T-helper 9 cell (primary cell): Measurements from ENCODE around the gene GIT2.

Experiments used
- DNase-seq: peaks from one replicate; pipeline ENCODE4 v3.0.0-alpha.2; 2020

GIT2 gene

DNA sequence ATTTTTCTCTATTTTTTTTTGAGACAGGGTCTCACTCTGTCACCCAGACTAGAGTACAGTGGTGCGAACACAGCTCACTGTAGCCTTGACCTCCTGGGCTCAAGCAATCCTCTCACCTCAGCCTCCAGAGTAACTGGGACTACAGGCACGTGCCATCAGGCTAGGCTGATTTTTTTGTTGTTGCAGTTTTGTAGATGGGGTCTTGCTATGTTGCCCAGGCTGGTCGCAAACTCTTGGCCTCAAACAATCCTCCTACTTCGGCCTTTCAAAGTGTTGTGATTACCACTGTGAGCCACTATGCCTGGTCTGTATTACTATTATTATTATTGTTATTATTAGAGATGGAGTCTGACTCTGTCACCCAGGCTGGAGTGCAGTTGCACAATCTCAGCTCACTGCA is 23.3 kb downstream of the GIT2 start:
- DNase-seq = no peak

- no peak for DNase-seq
Observed at GRCh38 chr12:109968801-109969200, 27.4 kb downstream of the GIT2 start.

- DNase-seq = no peak
Observed at GRCh38 chr12:109968032-109968420, 28.1 kb downstream of the GIT2 start.

GRCh38 chr12:109967383-109968031 is 28.7 kb downstream of the GIT2 start:
- no peak for DNase-seq

DNA sequence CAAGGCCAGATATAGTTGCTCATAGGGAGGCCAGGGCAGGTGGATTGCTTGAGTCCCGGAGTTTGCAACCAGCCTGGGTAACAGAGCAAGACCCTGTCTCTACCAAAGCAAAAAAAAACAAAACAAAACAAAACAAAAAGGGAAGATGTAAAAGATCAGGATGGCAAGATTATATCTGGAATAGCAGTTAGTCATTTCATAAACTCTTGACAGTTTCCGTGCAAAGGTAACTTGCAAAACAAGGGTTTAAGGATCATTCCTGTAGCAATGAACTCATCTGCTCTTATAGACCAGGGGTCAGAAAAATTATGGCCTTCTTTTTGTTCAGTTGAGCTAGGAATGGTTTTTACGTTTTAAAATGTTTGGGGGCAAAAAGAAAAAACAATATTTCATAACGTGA is 29.6 kb downstream of the GIT2 start:
- no peak for DNase-seq

GRCh38 chr12:109963743-109964429 is 32.3 kb downstream of the GIT2 start:
- DNase-seq = no peak

- no peak for DNase-seq
Observed at GRCh38 chr12:109963330-109963729, 32.8 kb downstream of the GIT2 start.

- DNase-seq = no peak
Observed at GRCh38 chr12:109962398-109962797, 33.8 kb downstream of the GIT2 start.

DNA sequence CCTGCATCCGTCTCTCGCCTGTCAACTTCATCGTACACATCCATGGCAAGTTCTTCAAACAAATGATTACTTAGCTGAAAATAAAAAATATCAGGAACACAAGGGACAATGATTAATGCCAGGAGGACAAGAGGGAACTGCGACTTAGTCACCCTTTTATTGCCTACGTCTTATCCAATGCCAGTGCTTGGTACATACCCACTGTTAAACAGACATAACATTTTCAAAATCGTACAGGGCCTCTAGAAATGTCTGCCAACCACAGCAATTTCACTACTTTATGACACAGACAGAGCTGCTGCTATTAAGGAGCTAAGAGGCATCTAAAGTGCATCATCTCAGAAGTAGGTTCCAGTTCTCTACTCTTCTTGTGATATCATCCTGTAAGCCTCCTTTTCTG is 34.6 kb downstream of the GIT2 start:
- DNase-seq = no peak

GRCh38 chr12:109961201-109961600 is 35.0 kb downstream of the GIT2 start:
- DNase-seq = no peak

DNA sequence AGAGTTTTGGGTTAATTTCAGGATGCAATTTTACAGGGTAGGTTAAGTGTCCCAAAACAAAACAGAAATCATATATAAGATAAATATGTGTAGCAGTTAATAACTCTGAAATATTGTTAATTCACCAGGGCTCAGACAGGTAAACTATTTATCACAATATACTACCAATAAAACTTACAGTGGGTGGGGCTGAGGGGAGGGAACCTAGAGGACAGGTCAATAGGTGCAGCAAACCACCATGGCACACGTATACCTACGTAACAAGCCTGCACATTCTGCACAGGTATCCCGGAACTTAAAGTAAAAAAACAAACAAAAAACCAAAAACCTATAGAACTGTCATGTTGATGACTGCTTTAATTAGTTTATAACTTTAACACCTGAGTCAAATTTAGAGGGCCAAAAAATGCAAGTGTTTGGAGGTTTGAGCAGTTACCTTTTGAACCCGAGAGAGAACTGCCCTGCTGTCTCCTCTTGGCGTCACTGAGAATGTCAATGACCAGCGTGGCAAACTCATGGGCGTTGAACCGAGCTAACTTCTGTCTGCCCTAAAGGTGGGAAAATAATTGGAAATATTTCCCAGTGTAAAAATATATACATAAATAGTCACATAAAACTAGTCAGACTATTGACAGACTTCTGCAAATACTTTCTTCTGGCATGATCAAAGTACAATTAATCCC is 36.6 kb downstream of the GIT2 start:
- DNase-seq = no peak

DNA sequence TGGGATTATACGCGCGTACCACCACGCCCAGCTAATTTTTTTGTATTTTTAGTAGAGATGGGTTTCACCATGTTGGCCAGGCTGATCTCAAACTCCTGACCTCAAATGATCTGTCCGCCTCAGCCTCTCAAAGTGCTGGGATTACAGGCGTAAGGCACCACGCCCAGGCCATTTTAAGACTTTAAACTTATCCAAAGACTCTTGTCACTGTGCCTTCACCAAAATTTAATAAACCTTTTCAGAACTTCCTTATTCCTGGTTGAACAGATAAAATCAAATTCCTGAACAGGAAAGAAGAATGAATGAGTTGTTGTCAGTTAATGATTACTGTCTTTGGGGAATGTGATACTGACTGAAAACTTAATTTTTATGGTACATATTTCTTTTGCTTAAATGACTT is 37.8 kb downstream of the GIT2 start:
- DNase-seq = no peak

DNA sequence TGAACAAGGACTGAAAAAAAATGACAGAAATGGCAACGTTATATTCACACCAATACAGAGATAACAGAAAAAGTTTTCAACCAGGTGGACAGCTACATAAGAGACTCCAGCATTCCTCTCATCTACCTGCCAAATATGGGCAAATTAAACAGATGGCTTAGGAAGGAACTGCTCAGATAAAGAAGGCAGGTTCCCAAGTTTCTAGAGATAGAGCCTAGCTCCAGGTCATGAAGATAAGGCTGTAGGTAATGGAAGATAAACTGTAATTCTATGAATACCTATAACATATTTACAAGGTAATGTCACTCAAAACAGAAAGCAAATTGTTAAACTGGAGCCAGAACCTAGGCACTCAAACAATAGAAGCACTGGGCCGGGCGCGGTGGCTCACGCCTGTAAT is 42.5 kb downstream of the GIT2 start:
- DNase-seq = no peak

DNA sequence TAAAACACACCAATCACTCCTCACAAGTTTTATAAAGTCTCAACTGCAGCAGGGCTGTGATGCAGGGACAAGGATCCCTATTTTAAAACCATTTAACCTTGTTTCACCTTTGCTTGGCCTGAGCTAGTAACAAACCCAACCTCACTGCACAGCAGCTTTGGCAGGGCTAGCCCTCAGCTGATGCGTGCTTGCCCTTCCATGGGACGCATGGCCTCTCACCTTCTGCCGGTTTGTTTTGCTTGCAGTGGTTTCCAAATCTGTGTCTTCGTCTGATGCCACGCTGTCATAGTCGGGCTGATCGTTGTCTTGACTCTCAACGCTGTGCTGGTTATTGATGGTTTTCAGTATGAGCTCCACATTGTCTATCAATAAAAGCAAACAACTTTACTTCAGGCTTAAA is 43.3 kb downstream of the GIT2 start:
- DNase-seq = no peak

- no peak for DNase-seq
Observed at GRCh38 chr12:109952160-109952858, 43.9 kb downstream of the GIT2 start.

GRCh38 chr12:109951751-109952150 is 44.4 kb downstream of the GIT2 start:
- no peak for DNase-seq

- DNase-seq = no peak
Observed at GRCh38 chr12:109951136-109951535, 45.0 kb downstream of the GIT2 start.

GRCh38 chr12:109950625-109951024 is 45.5 kb downstream of the GIT2 start:
- DNase-seq = no peak

GRCh38 chr12:109949089-109949488 is 47.1 kb downstream of the GIT2 start:
- DNase-seq = no peak

- DNase-seq = no peak
Observed at GRCh38 chr12:109948368-109948767, 47.8 kb downstream of the GIT2 start.

- DNase-seq = no peak
Observed at GRCh38 chr12:109947521-109947920, 48.6 kb downstream of the GIT2 start.

- DNase-seq = no peak
Observed at GRCh38 chr12:109946913-109947312, 49.3 kb downstream of the GIT2 start.

- DNase-seq = no peak
Observed at GRCh38 chr12:109946505-109946904, 49.7 kb downstream of the GIT2 start.
